ENCODE data around the gene PDE11A. TPM values are rescaled to one million over a fixed set of nuclear protein-coding genes. Genes with fewer than 3 reads are reported as not detected.

Gene PDE11A
- total and polyA plus RNA-seq, 2 of the 13 experiments (the other 11 are each of a cell fraction or from before 2014, with no cell fraction given): 1.2 to 1.7 TPM

DNA sequence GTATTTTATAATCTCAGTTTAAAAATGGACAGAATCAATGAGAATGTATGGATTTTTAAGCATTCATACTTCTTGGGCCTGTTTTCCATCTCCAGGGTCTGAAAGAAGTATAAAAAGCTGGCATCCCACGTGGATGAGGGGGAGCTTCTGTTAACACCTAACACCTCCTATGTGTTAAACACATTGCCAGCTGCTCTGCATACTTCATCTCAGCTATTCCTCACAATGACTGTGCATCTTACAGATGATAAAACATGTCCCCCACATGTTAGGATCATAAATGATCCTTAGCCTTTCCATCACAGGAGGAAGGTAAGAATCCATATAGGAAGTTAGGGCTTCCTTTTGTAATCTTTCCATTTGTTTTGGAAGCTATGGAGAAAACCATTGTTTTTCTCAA, 440.9 kb downstream of the PDE11A start (continued):
- no peak for TF ChIP-seq KLF6 (CRISPR knock-in tag; IDR thresholded peaks at IDR 0.05)

DNA sequence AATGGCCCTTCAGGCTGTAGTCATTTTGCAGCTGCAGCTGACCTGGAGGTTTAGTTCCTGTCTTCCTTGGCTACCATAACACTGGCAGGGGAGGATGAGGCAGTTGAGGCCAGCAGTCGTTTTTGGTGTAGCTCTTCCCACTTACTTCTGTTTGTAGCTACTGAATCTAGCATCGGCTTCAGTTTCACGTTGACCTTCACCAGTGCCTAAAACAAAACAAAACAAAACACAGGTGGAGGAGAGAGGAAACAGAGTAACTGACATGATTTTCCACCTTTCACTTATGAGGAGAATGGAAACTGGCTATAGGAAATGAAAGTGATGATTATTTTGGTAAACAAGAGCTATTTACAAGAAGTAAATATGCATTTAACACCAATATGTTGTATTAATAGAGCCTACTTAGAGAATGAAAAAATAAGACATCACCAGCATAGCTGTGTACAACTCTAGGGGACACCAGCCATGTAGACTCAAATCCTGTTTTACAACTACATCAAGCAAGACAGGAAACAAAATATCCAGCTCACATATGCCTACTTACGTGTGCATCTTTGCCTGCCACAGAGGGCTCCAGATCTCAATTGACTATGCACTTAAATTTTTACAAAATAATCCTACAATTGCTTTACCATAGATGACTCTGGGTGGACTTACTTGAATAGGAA, 443.1 kb downstream of the PDE11A start:
- no peak overlapping the region for H3K27ac ChIP-seq (ENCODE audit: extremely low read length, insufficient read depth, low read length)
- no peak overlapping the region for H3K4me2 ChIP-seq (ENCODE audit: low read depth, low read length)
- H3K36me3 ChIP-seq (replicated peaks in 1 of 2; ENCODE audit: control insufficient read depth in 1 of 2, insufficient read depth in 2 of 2, low read length in 2 of 2): no peaks in the 10 kb centered on the region
- no peak for ATAC-seq
- H3K27me3 ChIP-seq (ENCODE audit: control insufficient read depth in 1 of 2, insufficient read depth in 2 of 2, low read length in 2 of 2): no peaks in the 10 kb centered on the region
- H4K20me1 ChIP-seq (ENCODE audit: insufficient read depth, low read length): no peaks in the 10 kb centered on the region
- intact Hi-C loops (cut with micrococcal nuclease; ENCODE audit: unreplicated experiment) (no loop called here), in situ Hi-C loops (cut with HindIII; ENCODE audit: extremely low pct_ligation_motif_present, low pct_unique_long_range_greater_than_20kb) (no loop called here)
- no peak overlapping the region for H3K9ac ChIP-seq (ENCODE audit: insufficient read depth, low read depth, low read length)
- CTCF ChIA-PET (ENCODE audit: low intra/inter-chr PET ratio, low total read pairs): no interaction called here
- BruUV-seq (replicated peaks): no TSS peak
- peaks cover 19% of the 10 kb centered on the region for H3K4me1 ChIP-seq (ENCODE audit: insufficient read depth, low read length)
- FAIRE-seq: peak; percentile 55
- DNase-seq (ENCODE audit: low spot score): no peak
- POLR2A ChIA-PET: no interaction called here
- WGBS (ENCODE audit: low lambda C conversion rate): 49% methylated on average over 4 of the region's 4 CpGs
- H3K79me2 ChIP-seq (ENCODE audit: insufficient read depth, low read length): no peaks in the 10 kb centered on the region
- H3K4me3 ChIP-seq (replicated peaks in 1 of 3; ENCODE audit: insufficient read depth in 1 of 3, low read depth in 2 of 3, low read length in 3 of 3): no peak overlapping the region
- H2AFZ ChIP-seq (ENCODE audit: low read length): no peak overlapping the region
- H3K9me3 ChIP-seq (ENCODE audit: low read length): no peaks in the 10 kb centered on the region
- TF ChIP-seq ZNF337 (CRISPR knock-in tag; IDR thresholded peaks at IDR 0.05; ENCODE audit: borderline replicate concordance, low read depth) (no peak), ZKSCAN5 (CRISPR knock-in tag; IDR thresholded peaks at IDR 0.05) (no peak), SMAD1 (CRISPR knock-in tag; IDR thresholded peaks at IDR 0.05; ENCODE audit: borderline replicate concordance, low read depth) (no peak), REXO4 (CRISPR knock-in tag; IDR thresholded peaks at IDR 0.05; ENCODE audit: borderline replicate concordance) (no peak), HNRNPL (IDR thresholded peaks at IDR 0.05; ENCODE audit: low read depth, low read length) (no peak), PLRG1 (conservative IDR thresholded peaks at IDR 0.05) (no peak), ZNF556 (CRISPR knock-in tag; IDR thresholded peaks at IDR 0.05; ENCODE audit: borderline replicate concordance) (no peak), HMG20B (CRISPR knock-in tag; conservative IDR thresholded peaks at IDR 0.05) (no peak), HOXD1 (CRISPR knock-in tag; IDR thresholded peaks at IDR 0.05) (no peak), KDM3A (CRISPR knock-in tag; IDR thresholded peaks at IDR 0.05; ENCODE audit: low read depth) (no peak), JUN (CRISPR knock-in tag; IDR thresholded peaks at IDR 0.05) (no peak), NR3C1 (CRISPR knock-in tag; IDR thresholded peaks at IDR 0.05) (no peak), FOXJ3 (CRISPR knock-in tag; IDR thresholded peaks at IDR 0.05; ENCODE audit: borderline replicate concordance) (no peak)
- TF ChIP-seq, protein P1, sequence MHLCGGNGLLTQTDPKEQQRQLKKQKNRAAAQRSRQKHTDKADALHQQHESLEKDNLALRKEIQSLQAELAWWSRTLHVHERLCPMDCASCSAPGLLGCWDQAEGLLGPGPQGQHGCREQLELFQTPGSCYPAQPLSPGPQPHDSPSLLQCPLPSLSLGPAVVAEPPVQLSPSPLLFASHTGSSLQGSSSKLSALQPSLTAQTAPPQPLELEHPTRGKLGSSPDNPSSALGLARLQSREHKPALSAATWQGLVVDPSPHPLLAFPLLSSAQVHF (CRISPR knock-in tag; IDR thresholded peaks at IDR 0.05): no peak
- TF ChIP-seq, protein P2, sequence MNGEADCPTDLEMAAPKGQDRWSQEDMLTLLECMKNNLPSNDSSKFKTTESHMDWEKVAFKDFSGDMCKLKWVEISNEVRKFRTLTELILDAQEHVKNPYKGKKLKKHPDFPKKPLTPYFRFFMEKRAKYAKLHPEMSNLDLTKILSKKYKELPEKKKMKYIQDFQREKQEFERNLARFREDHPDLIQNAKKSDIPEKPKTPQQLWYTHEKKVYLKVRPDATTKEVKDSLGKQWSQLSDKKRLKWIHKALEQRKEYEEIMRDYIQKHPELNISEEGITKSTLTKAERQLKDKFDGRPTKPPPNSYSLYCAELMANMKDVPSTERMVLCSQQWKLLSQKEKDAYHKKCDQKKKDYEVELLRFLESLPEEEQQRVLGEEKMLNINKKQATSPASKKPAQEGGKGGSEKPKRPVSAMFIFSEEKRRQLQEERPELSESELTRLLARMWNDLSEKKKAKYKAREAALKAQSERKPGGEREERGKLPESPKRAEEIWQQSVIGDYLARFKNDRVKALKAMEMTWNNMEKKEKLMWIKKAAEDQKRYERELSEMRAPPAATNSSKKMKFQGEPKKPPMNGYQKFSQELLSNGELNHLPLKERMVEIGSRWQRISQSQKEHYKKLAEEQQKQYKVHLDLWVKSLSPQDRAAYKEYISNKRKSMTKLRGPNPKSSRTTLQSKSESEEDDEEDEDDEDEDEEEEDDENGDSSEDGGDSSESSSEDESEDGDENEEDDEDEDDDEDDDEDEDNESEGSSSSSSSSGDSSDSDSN (CRISPR knock-in tag; IDR thresholded peaks at IDR 0.05): no peak
- TF ChIP-seq, protein P3, sequence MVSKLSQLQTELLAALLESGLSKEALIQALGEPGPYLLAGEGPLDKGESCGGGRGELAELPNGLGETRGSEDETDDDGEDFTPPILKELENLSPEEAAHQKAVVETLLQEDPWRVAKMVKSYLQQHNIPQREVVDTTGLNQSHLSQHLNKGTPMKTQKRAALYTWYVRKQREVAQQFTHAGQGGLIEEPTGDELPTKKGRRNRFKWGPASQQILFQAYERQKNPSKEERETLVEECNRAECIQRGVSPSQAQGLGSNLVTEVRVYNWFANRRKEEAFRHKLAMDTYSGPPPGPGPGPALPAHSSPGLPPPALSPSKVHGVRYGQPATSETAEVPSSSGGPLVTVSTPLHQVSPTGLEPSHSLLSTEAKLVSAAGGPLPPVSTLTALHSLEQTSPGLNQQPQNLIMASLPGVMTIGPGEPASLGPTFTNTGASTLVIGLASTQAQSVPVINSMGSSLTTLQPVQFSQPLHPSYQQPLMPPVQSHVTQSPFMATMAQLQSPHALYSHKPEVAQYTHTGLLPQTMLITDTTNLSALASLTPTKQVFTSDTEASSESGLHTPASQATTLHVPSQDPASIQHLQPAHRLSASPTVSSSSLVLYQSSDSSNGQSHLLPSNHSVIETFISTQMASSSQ (IDR thresholded peaks at IDR 0.05; ENCODE audit: low read depth): no peak
- TF ChIP-seq, protein P3 (CRISPR knock-in tag; IDR thresholded peaks at IDR 0.05; ENCODE audit: borderline replicate concordance): no peak
